Measurements from ENCODE around the gene ZBTB34.
"Not testable (repeated sequence)": the region's sequence is repeated elsewhere in the genome, so short reads cannot be mapped to it uniquely, and the experiment has no call there.

Gene ZBTB34

GRCh38 chr9:126860077-126860756, at the start of gene ZBTB34:
ZBTB34 (plus strand) TSS chr9:126860639; CDS start chr9:126879400, 18,761 bp downstream.
- peak; percentile 42 to 66 (median 58) for DNase-seq (ENCODE audit: low read depth in 2 of 3, low spot score in 1 of 3)

- DNase-seq (ENCODE audit: low read depth in 2 of 3, low spot score in 1 of 3) = no peak
Measured at GRCh38 chr9:126813072-126813471, 47.4 kb upstream of the ZBTB34 start.

GRCh38 chr9:126814091-126814490, 46.3 kb upstream of the ZBTB34 start:
- no peak for DNase-seq (ENCODE audit: low read depth in 2 of 3, low spot score in 1 of 3)

- not testable (repeated sequence) for DNase-seq (ENCODE audit: low read depth in 2 of 3, low spot score in 1 of 3)
Measured at GRCh38 chr9:126817615-126818014, 42.8 kb upstream of the ZBTB34 start.

- no peak for DNase-seq (ENCODE audit: low read depth in 2 of 3, low spot score in 1 of 3)
Measured at GRCh38 chr9:126818482-126818881, 42.0 kb upstream of the ZBTB34 start.

GRCh38 chr9:126819482-126819881, 41.0 kb upstream of the ZBTB34 start:
- DNase-seq (ENCODE audit: low read depth in 2 of 3, low spot score in 1 of 3) = no peak

- DNase-seq (ENCODE audit: low read depth in 2 of 3, low spot score in 1 of 3) = no peak
Measured at GRCh38 chr9:126822278-126822677, 38.2 kb upstream of the ZBTB34 start.

- no peak for DNase-seq (ENCODE audit: low read depth in 2 of 3, low spot score in 1 of 3)
Measured at GRCh38 chr9:126822873-126823272, 37.6 kb upstream of the ZBTB34 start.

- DNase-seq (ENCODE audit: low read depth in 2 of 3, low spot score in 1 of 3) = not testable (repeated sequence)
Measured at GRCh38 chr9:126824052-126824451, 36.4 kb upstream of the ZBTB34 start.

- DNase-seq (ENCODE audit: low read depth in 2 of 3, low spot score in 1 of 3) = no peak
Measured at GRCh38 chr9:126827227-126827626, 33.2 kb upstream of the ZBTB34 start.

GRCh38 chr9:126829035-126829434, 31.4 kb upstream of the ZBTB34 start:
- no peak for DNase-seq (ENCODE audit: low read depth in 2 of 3, low spot score in 1 of 3)

- DNase-seq (ENCODE audit: low read depth in 2 of 3, low spot score in 1 of 3) = no peak
Measured at GRCh38 chr9:126830827-126831226, 29.6 kb upstream of the ZBTB34 start.

- no peak for DNase-seq (ENCODE audit: low read depth in 2 of 3, low spot score in 1 of 3)
Measured at GRCh38 chr9:126832440-126832839, 28.0 kb upstream of the ZBTB34 start.

GRCh38 chr9:126833020-126833419, 27.4 kb upstream of the ZBTB34 start:
- no peak for DNase-seq (ENCODE audit: low read depth in 2 of 3, low spot score in 1 of 3)

- no peak for DNase-seq (ENCODE audit: low read depth in 2 of 3, low spot score in 1 of 3)
Measured at GRCh38 chr9:126833710-126834345, 26.6 kb upstream of the ZBTB34 start.

- DNase-seq (ENCODE audit: low read depth in 2 of 3, low spot score in 1 of 3) = no peak
Measured at GRCh38 chr9:126834672-126835071, 25.8 kb upstream of the ZBTB34 start.

GRCh38 chr9:126836216-126836615, 24.2 kb upstream of the ZBTB34 start:
- DNase-seq (ENCODE audit: low read depth in 2 of 3, low spot score in 1 of 3) = no peak

GRCh38 chr9:126838055-126838811, 22.2 kb upstream of the ZBTB34 start:
- DNase-seq (ENCODE audit: low read depth in 2 of 3, low spot score in 1 of 3) = no peak

- no peak for DNase-seq (ENCODE audit: low read depth in 2 of 3, low spot score in 1 of 3)
Measured at GRCh38 chr9:126838895-126839294, 21.5 kb upstream of the ZBTB34 start.

- DNase-seq (ENCODE audit: low read depth in 2 of 3, low spot score in 1 of 3) = no peak
Measured at GRCh38 chr9:126839301-126839700, 21.1 kb upstream of the ZBTB34 start.

GRCh38 chr9:126842220-126842842, 18.1 kb upstream of the ZBTB34 start:
- DNase-seq (ENCODE audit: low read depth in 2 of 3, low spot score in 1 of 3) = no peak
